HG03469 (cell line): Measurements from ENCODE around the gene TTC4.
A peak's percentile ranks its signal among the peaks of the same experiment; 100 is the strongest.

Experiments used
- ATAC-seq: cut with Tn5 transposase; IDR thresholded peaks from one replicate; pipeline ENCODE4 v1.9.1; 2021; ENCODE audit warnings: mild to moderate bottlenecking, moderate library complexity, moderate number of reproducible peaks; ENCODE audit not compliant: unreplicated experiment

Gene TTC4

GRCh38 chr1:54715493-54716298 is at the start of gene TTC4:
Gene TTC4 (plus strand): TSS chr1:54715861. CDS start chr1:54715909, 48 bp downstream.
- peak; percentile 91 for ATAC-seq

GRCh38 chr1:54666333-54666732 is 49.3 kb upstream of the TTC4 start:
- no peak for ATAC-seq

GRCh38 chr1:54667797-54668196 is 47.9 kb upstream of the TTC4 start:
- no peak for ATAC-seq

- ATAC-seq = no peak
Observed at GRCh38 chr1:54668567-54668966, 47.1 kb upstream of the TTC4 start.

- ATAC-seq = no peak
Observed at GRCh38 chr1:54671985-54672608, 43.6 kb upstream of the TTC4 start.

GRCh38 chr1:54678776-54679643 is 36.7 kb upstream of the TTC4 start:
- ATAC-seq = no peak

- ATAC-seq = no peak
Observed at GRCh38 chr1:54679706-54680105, 36.0 kb upstream of the TTC4 start.

GRCh38 chr1:54680387-54680786 is 35.3 kb upstream of the TTC4 start:
- ATAC-seq = no peak

- no peak for ATAC-seq
Observed at GRCh38 chr1:54681358-54681757, 34.3 kb upstream of the TTC4 start.

- ATAC-seq = no peak
Observed at GRCh38 chr1:54683453-54683852, 32.2 kb upstream of the TTC4 start.

- ATAC-seq = no peak
Observed at GRCh38 chr1:54685335-54685905, 30.2 kb upstream of the TTC4 start.

- ATAC-seq = no peak
Observed at GRCh38 chr1:54686155-54686554, 29.5 kb upstream of the TTC4 start.

- ATAC-seq = no peak
Observed at GRCh38 chr1:54694771-54695170, 20.9 kb upstream of the TTC4 start.

- no peak for ATAC-seq
Observed at GRCh38 chr1:54695221-54695620, 20.4 kb upstream of the TTC4 start.

GRCh38 chr1:54695764-54696163 is 19.9 kb upstream of the TTC4 start:
- no peak for ATAC-seq

- ATAC-seq = no peak
Observed at GRCh38 chr1:54696262-54696661, 19.4 kb upstream of the TTC4 start.

- no peak for ATAC-seq
Observed at GRCh38 chr1:54697896-54698295, 17.8 kb upstream of the TTC4 start.

- ATAC-seq = no peak
Observed at GRCh38 chr1:54698346-54698745, 17.3 kb upstream of the TTC4 start.

GRCh38 chr1:54699936-54700525 is 15.6 kb upstream of the TTC4 start:
- ATAC-seq = no peak

- ATAC-seq = no peak
Observed at GRCh38 chr1:54701066-54701465, 14.6 kb upstream of the TTC4 start.

GRCh38 chr1:54701996-54702395 is 13.7 kb upstream of the TTC4 start:
- ATAC-seq = no peak
